ENCODE data around the gene SPATA13. TPM values are rescaled to one million over a fixed set of nuclear protein-coding genes. Genes with fewer than 3 reads are reported as not detected.

Gene SPATA13
- total and polyA plus RNA-seq, 12 donors, result 20.0 to 85.5 (median 31.0) TPM

DNA sequence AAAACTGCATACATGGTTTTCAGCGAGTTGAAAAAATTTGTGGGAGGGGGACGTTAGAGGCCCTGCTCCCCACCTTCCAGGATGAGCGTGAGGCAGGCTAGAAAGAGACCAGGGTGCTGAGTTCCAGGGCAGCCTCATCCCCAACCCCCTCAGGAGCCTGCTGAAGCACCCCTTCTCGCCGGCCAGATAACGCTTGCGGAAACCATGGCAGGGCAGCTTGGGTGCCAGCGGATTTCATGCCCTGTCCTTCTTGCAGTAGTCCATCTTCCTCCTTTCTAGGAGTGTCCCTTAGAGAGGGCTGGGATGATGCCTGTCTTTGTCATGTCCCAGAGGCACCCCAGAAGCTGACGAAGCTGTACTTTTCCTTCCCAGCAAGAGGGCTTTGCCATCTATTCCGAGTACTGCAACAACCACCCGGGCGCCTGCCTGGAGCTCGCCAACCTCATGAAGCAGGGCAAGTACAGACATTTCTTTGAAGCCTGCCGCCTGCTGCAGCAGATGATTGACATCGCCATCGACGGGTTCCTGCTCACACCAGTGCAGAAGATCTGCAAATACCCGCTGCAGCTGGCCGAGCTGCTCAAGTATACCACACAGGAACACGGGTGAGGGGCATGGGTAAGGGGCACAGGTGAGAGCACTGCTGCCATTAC lies 129.9 kb downstream of the SPATA13 start:
- H3K27me3 ChIP-seq, result no peaks in the 10 kb centered on the region
- TF ChIP-seq, protein P1, sequence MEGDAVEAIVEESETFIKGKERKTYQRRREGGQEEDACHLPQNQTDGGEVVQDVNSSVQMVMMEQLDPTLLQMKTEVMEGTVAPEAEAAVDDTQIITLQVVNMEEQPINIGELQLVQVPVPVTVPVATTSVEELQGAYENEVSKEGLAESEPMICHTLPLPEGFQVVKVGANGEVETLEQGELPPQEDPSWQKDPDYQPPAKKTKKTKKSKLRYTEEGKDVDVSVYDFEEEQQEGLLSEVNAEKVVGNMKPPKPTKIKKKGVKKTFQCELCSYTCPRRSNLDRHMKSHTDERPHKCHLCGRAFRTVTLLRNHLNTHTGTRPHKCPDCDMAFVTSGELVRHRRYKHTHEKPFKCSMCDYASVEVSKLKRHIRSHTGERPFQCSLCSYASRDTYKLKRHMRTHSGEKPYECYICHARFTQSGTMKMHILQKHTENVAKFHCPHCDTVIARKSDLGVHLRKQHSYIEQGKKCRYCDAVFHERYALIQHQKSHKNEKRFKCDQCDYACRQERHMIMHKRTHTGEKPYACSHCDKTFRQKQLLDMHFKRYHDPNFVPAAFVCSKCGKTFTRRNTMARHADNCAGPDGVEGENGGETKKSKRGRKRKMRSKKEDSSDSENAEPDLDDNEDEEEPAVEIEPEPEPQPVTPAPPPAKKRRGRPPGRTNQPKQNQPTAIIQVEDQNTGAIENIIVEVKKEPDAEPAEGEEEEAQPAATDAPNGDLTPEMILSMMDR (IDR thresholded peaks at IDR 0.05), result no peak
- no peak for TF ChIP-seq POLR2A (IDR thresholded peaks at IDR 0.05)
- intact Hi-C loops (cut with DNase I), result no loop called here
- DNase-seq, result peak in 1 of 7 donors; percentile 46
- H3K27ac ChIP-seq, result no peak overlapping the region
- no peaks in the 10 kb centered on the region for H3K4me1 ChIP-seq (replicated peaks in 1 of 2)
- H3K9me3 ChIP-seq (replicated peaks in 1 of 3), result no peaks in the 10 kb centered on the region
- H3K4me3 ChIP-seq, result no peak overlapping the region
- WGBS, 4 donors, result 92 to 97% (median 94%) methylated on average over 10 to 20 of the region's 20 CpGs
- H3K36me3 ChIP-seq (replicated peaks in 1 of 2), result peaks cover 0 to 83% of the 10 kb centered on the region in 2 donors

DNA sequence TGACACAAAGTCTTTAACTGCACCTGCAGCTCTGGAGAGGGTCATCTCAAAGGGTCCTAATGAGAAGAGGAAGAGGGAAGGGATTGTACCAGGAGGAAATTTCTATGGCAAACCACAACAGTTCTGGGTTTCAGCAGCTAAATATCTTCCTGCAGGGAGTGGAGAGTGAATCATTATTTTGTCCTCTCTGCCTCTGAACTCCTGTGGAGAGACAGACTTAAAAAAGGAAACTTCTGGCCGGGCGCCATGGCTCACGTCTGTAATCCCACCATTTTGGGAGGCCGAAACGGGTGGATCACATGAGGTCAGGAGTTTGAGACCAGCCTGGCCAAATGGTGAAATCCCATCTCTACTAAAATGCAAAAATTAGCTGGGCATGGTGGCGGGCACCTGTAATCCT lies 132.0 kb downstream of the SPATA13 start:
- Histone ChIP-seq H3K27ac (no peak overlapping the region), H3K4me1 (replicated peaks in 1 of 2) (no peaks in the 10 kb centered on the region), H3K36me3 (replicated peaks in 1 of 2) (peaks cover 0 to 83% of the 10 kb centered on the region in 2 donors), H3K9me3 (replicated peaks in 1 of 3) (no peaks in the 10 kb centered on the region), H3K27me3 (no peaks in the 10 kb centered on the region), H3K4me3 (no peak overlapping the region)
- WGBS, 4 donors, result 93 to 96% (median 95%) methylated on average over 6 of the region's 6 CpGs
- TF ChIP-seq, protein P1 (IDR thresholded peaks at IDR 0.05), result no peak
- no peak for DNase-seq
- intact Hi-C loops (cut with DNase I), result no loop called here

DNA sequence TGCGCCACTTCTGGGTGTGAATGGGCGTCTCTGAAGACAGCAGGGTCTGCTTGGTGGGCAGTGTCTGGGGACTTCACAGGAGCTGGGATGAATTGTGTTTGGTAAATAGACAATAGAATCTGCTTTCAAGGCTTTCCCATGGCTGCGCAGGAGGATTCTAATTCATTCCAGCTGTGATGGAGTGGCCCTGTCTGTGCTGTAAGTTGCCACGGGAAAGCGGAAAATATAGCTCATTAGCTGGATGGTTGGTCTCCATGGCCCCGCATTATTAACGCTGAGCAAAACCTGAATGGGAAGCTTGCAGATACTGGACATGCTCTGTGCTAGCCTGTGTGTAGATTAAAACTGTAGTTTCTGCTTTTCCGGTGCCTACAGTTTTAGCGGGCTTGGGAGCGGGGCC lies 133.2 kb downstream of the SPATA13 start:
- Histone ChIP-seq H3K9me3 (replicated peaks in 1 of 3) (no peaks in the 10 kb centered on the region), H3K27ac (no peak overlapping the region), H3K27me3 (no peaks in the 10 kb centered on the region), H3K4me3 (no peak overlapping the region), H3K4me1 (replicated peaks in 1 of 2) (no peaks in the 10 kb centered on the region), H3K36me3 (replicated peaks in 1 of 2) (peaks cover 0 to 90% of the 10 kb centered on the region in 2 donors)
- intact Hi-C loops (cut with DNase I), result no loop called here
- no peak for DNase-seq
- no peak for TF ChIP-seq POLR2A (IDR thresholded peaks at IDR 0.05)
- TF ChIP-seq, protein P1 (IDR thresholded peaks at IDR 0.05), result no peak
- WGBS, 4 donors, result 92 to 97% (median 96%) methylated on average over 9 to 10 of the region's 10 CpGs

DNA sequence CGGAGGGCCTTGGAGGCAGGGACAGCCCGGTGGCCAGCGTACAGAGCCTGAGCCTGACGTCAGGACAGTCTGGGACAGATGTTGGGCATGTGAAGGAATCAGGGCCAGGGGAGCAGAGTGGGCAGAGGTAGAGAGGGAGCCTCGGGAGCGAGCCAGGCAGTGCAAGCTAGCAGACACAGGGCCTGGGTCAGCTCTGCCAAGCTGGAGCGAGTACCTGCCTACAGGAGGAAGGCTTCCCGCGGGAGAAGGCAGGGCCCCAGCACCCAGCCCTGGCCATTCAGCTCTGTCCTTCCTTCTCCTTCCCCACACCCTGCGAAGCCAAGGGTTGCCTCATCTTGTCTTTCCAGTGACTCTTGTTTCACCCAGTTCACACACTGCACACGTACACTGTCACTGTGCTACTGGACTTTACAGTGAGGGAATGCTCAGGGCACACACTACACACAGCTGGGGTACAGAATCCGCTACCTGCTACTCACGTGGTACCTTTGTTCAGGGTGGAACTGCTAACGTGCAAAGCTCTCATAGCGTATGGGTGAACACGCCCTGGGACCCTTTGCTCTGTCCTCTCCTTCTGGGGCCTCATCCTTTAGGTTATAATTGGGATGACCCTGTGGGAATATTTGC lies 139.1 kb downstream of the SPATA13 start:
- Histone ChIP-seq H3K36me3 (replicated peaks in 1 of 2) (peaks cover 0 to 91% of the 10 kb centered on the region in 2 donors), H3K4me1 (replicated peaks in 1 of 2) (no peaks in the 10 kb centered on the region), H3K9me3 (replicated peaks in 1 of 3) (no peaks in the 10 kb centered on the region), H3K4me3 (no peak overlapping the region), H3K27me3 (no peaks in the 10 kb centered on the region), H3K27ac (no peak overlapping the region)
- DNase-seq, result no peak
- 92 to 96% (median 95%) methylated on average over 15 to 16 of the region's 16 CpGs for WGBS, 4 donors
- intact Hi-C loops (cut with DNase I), result no loop called here
- TF ChIP-seq, protein P1 (IDR thresholded peaks at IDR 0.05), result no peak
- no peak for TF ChIP-seq POLR2A (IDR thresholded peaks at IDR 0.05)

Data from adrenal gland (tissue), 12 donors.